H1 (cell line): ENCODE results near the gene PALD1. TPM values are rescaled to one million over a fixed set of nuclear protein-coding genes. Genes with fewer than 3 reads are reported as not detected.

Experiments used
- ASH2L ChIP-seq: fragments of 200-600, 300-600 bp; sonication (generic); IDR thresholded peaks from one replicate; pipeline ENCODE4 v1.7.1; 2017; ENCODE audit warnings: low read length
- BACH1 ChIP-seq: IDR thresholded peaks from 2 replicates; pipeline ENCODE4 v1.6.1; 2012; ENCODE audit warnings: low read length, improper control_type of control experiment
- EGR1 ChIP-seq: IDR thresholded peaks from 2 replicates; pipeline ENCODE4 v1.6.1; 2011; ENCODE audit warnings: low read depth, low read length, borderline replicate concordance
- KDM4A ChIP-seq: IDR thresholded peaks from one replicate; pipeline ENCODE4 v1.7.1; 2012; ENCODE audit warnings: low read depth, mild to moderate bottlenecking, moderate library complexity, low read length, inconsistent platforms; ENCODE audit not compliant: severe bottlenecking
- PHF8 ChIP-seq: fragments of 200-600 bp; sonication (generic); conservative IDR thresholded peaks from 2 replicates; pipeline ENCODE4 v1.7.1; 2012; ENCODE audit warnings: low read depth, mild to moderate bottlenecking, inconsistent platforms, low read length, moderate library complexity
- POLR2AphosphoS5 ChIP-seq: IDR thresholded peaks from 2 replicates; pipeline ENCODE4 v1.6.1; 2011; ENCODE audit warnings: low read depth, low read length
- RNF2 ChIP-seq: fragments of 200-900, 300-1000 bp; sonication (generic); IDR thresholded peaks from 2 replicates; pipeline ENCODE4 v1.7.1; 2016; ENCODE audit warnings: borderline replicate concordance, low read depth, mild to moderate bottlenecking, antibody characterized with exemption, low read length; ENCODE audit not compliant: poor library complexity, severe bottlenecking; ENCODE audit errors: missing control alignments
- SAP30 ChIP-seq: fragments of 300-600 bp; sonication (generic); IDR thresholded peaks from 2 replicates; pipeline ENCODE4 v1.7.1; 2012; ENCODE audit warnings: low read length, moderate library complexity, mild to moderate bottlenecking, inconsistent platforms; ENCODE audit not compliant: insufficient read depth, insufficient replicate concordance
- SIN3A ChIP-seq, 2 experiments: IDR thresholded peaks in 1 of 2; conservative IDR thresholded peaks in 1 of 2; 2 replicates each; pipeline ENCODE4 v1.6.1; 2011 to 2012; ENCODE audit warnings: low read length in 2 of 2, improper control_type of control experiment in 1 of 2, low read depth in 1 of 2, mild to moderate bottlenecking in 1 of 2
- SIRT6 ChIP-seq: IDR thresholded peaks from one replicate; pipeline ENCODE4 v1.7.1; 2012; ENCODE audit warnings: low read length, inconsistent platforms
- YY1 ChIP-seq: IDR thresholded peaks from 2 replicates; pipeline ENCODE4 v1.6.1; 2011; ENCODE audit warnings: low read depth, mild to moderate bottlenecking, low read length
- polyA plus RNA-seq, 7 experiments: library from polyadenylated mRNA; depleted of rRNA in 3 of 7; stranded (reverse) in 5 of 7; unstranded in 2 of 7; fragments of >200 nt in 5 of 7; fragments of 200-250 nt in 2 of 7; gene quantifications; 1 replicate in 5 of 7; 2 replicates in 1 of 7; 4 replicates in 1 of 7; pipeline versions ENCODE4 v1.2.1 to v1.2.3, GENCODE V29; 2011 to 2013; ENCODE audit warnings: missing spikeins in 2 of 7, mixed read lengths in 2 of 7
- total RNA-seq: library from RNA; stranded (reverse); fragmentation: NEBNext Ultra II Directional; extraction: Animal tissue kit (Norgen Biotek cat#: 25700); gene quantifications from 2 replicates; pipeline ENCODE4 v1.2.1, GENCODE V29; 2021
- TF ChIP-seq, protein P1 (sequence below): fragments of 300-600 bp; sonication (generic); IDR thresholded peaks from 2 replicates; pipeline ENCODE4 v1.7.1; 2012; ENCODE audit warnings: low read length, moderate library complexity, mild to moderate bottlenecking, inconsistent platforms; ENCODE audit not compliant: insufficient replicate concordance

PALD1 gene
- total and polyA plus RNA-seq, 2 of the 8 experiments (the other 6 are each of a cell fraction or from before 2014, with no cell fraction given), result 13.3 to 32.8 TPM

GRCh38 chr10:70530315-70530714, 51.7 kb downstream of the PALD1 start (continued):
- TF ChIP-seq, protein P1, sequence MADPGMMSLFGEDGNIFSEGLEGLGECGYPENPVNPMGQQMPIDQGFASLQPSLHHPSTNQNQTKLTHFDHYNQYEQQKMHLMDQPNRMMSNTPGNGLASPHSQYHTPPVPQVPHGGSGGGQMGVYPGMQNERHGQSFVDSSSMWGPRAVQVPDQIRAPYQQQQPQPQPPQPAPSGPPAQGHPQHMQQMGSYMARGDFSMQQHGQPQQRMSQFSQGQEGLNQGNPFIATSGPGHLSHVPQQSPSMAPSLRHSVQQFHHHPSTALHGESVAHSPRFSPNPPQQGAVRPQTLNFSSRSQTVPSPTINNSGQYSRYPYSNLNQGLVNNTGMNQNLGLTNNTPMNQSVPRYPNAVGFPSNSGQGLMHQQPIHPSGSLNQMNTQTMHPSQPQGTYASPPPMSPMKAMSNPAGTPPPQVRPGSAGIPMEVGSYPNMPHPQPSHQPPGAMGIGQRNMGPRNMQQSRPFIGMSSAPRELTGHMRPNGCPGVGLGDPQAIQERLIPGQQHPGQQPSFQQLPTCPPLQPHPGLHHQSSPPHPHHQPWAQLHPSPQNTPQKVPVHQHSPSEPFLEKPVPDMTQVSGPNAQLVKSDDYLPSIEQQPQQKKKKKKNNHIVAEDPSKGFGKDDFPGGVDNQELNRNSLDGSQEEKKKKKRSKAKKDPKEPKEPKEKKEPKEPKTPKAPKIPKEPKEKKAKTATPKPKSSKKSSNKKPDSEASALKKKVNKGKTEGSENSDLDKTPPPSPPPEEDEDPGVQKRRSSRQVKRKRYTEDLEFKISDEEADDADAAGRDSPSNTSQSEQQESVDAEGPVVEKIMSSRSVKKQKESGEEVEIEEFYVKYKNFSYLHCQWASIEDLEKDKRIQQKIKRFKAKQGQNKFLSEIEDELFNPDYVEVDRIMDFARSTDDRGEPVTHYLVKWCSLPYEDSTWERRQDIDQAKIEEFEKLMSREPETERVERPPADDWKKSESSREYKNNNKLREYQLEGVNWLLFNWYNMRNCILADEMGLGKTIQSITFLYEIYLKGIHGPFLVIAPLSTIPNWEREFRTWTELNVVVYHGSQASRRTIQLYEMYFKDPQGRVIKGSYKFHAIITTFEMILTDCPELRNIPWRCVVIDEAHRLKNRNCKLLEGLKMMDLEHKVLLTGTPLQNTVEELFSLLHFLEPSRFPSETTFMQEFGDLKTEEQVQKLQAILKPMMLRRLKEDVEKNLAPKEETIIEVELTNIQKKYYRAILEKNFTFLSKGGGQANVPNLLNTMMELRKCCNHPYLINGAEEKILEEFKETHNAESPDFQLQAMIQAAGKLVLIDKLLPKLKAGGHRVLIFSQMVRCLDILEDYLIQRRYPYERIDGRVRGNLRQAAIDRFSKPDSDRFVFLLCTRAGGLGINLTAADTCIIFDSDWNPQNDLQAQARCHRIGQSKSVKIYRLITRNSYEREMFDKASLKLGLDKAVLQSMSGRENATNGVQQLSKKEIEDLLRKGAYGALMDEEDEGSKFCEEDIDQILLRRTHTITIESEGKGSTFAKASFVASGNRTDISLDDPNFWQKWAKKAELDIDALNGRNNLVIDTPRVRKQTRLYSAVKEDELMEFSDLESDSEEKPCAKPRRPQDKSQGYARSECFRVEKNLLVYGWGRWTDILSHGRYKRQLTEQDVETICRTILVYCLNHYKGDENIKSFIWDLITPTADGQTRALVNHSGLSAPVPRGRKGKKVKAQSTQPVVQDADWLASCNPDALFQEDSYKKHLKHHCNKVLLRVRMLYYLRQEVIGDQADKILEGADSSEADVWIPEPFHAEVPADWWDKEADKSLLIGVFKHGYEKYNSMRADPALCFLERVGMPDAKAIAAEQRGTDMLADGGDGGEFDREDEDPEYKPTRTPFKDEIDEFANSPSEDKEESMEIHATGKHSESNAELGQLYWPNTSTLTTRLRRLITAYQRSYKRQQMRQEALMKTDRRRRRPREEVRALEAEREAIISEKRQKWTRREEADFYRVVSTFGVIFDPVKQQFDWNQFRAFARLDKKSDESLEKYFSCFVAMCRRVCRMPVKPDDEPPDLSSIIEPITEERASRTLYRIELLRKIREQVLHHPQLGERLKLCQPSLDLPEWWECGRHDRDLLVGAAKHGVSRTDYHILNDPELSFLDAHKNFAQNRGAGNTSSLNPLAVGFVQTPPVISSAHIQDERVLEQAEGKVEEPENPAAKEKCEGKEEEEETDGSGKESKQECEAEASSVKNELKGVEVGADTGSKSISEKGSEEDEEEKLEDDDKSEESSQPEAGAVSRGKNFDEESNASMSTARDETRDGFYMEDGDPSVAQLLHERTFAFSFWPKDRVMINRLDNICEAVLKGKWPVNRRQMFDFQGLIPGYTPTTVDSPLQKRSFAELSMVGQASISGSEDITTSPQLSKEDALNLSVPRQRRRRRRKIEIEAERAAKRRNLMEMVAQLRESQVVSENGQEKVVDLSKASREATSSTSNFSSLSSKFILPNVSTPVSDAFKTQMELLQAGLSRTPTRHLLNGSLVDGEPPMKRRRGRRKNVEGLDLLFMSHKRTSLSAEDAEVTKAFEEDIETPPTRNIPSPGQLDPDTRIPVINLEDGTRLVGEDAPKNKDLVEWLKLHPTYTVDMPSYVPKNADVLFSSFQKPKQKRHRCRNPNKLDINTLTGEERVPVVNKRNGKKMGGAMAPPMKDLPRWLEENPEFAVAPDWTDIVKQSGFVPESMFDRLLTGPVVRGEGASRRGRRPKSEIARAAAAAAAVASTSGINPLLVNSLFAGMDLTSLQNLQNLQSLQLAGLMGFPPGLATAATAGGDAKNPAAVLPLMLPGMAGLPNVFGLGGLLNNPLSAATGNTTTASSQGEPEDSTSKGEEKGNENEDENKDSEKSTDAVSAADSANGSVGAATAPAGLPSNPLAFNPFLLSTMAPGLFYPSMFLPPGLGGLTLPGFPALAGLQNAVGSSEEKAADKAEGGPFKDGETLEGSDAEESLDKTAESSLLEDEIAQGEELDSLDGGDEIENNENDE, result no peak
- TF ChIP-seq ASH2L, result no peak
- TF ChIP-seq SIN3A (conservative IDR thresholded peaks at IDR 0.05 in 1 of 2, IDR thresholded peaks at IDR 0.05 in 1 of 2; ENCODE audit: low read depth in 1 of 2, low read length in 2 of 2), result no peak
- no peak for TF ChIP-seq EGR1
- no peak for TF ChIP-seq YY1
- no peak for TF ChIP-seq POLR2AphosphoS5
- TF ChIP-seq RNF2, result no peak
- TF ChIP-seq BACH1, result no peak
- no peak for TF ChIP-seq SIRT6
- no peak for TF ChIP-seq SAP30
- no peak for TF ChIP-seq PHF8
- no peak for TF ChIP-seq KDM4A
